HG02623 (cell line): ENCODE data around the gene GFRAL.
"Not testable (repeated sequence)": the region's sequence is repeated elsewhere in the genome, so short reads cannot be mapped to it uniquely, and the experiment has no call there.

ENCODE experiments used
- ATAC-seq: cut with Tn5 transposase; IDR thresholded peaks from one replicate; pipeline ENCODE4 v1.9.1; 2021; ENCODE audit warnings: moderate library complexity; ENCODE audit not compliant: unreplicated experiment

GFRAL gene

GRCh38 chr6:55327169-55327568 is at the start of gene GFRAL:
TSS of gene GFRAL (plus strand) at chr6:55327469. CDS start at chr6:55327555, 86 bp downstream.
- ATAC-seq: no peak

- no peak for ATAC-seq
These were observed 49.6 kb upstream of the GFRAL start for GRCh38 chr6:55277646-55278045.

GRCh38 chr6:55281215-55281614 is 46.1 kb upstream of the GFRAL start:
- ATAC-seq: no peak

- ATAC-seq: no peak
These were observed 45.2 kb upstream of the GFRAL start for GRCh38 chr6:55282115-55282514.

- ATAC-seq: no peak
These were observed 40.4 kb upstream of the GFRAL start for GRCh38 chr6:55286824-55287223.

GRCh38 chr6:55290736-55291135 is 36.5 kb upstream of the GFRAL start:
- ATAC-seq: no peak

GRCh38 chr6:55293116-55293515 is 34.2 kb upstream of the GFRAL start:
- ATAC-seq: no peak

- ATAC-seq: not testable (repeated sequence)
These were observed 30.1 kb upstream of the GFRAL start for GRCh38 chr6:55297214-55297613.

GRCh38 chr6:55299286-55299985 is 27.8 kb upstream of the GFRAL start:
- ATAC-seq: no peak

GRCh38 chr6:55304747-55305146 is 22.5 kb upstream of the GFRAL start:
- no peak for ATAC-seq

- ATAC-seq: no peak
These were observed 7.1 kb upstream of the GFRAL start for GRCh38 chr6:55319961-55320695.

- ATAC-seq: no peak
These were observed 6.6 kb upstream of the GFRAL start for GRCh38 chr6:55320696-55321086.

- no peak for ATAC-seq
These were observed 49.9 kb downstream of the GFRAL start for GRCh38 chr6:55377150-55377549.

- no peak for ATAC-seq
These were observed 52.2 kb downstream of the GFRAL start for GRCh38 chr6:55379471-55379870.

- no peak for ATAC-seq
These were observed 52.6 kb downstream of the GFRAL start for GRCh38 chr6:55379895-55380294.

- no peak for ATAC-seq
These were observed 60.9 kb downstream of the GFRAL start for GRCh38 chr6:55388211-55388610.

- ATAC-seq: no peak
These were observed 68.6 kb downstream of the GFRAL start for GRCh38 chr6:55395871-55396270.

GRCh38 chr6:55397986-55398385 is 70.7 kb downstream of the GFRAL start:
- ATAC-seq: no peak

- ATAC-seq: no peak
These were observed 72.1 kb downstream of the GFRAL start for GRCh38 chr6:55399351-55399750.

GRCh38 chr6:55405474-55406235 is 78.4 kb downstream of the GFRAL start:
- ATAC-seq: no peak

- no peak for ATAC-seq
These were observed 83.4 kb downstream of the GFRAL start for GRCh38 chr6:55410674-55411073.

GRCh38 chr6:55423933-55424332 is 96.7 kb downstream of the GFRAL start:
- no peak for ATAC-seq
